ENCODE measurements around the gene ICE1.

DNA sequence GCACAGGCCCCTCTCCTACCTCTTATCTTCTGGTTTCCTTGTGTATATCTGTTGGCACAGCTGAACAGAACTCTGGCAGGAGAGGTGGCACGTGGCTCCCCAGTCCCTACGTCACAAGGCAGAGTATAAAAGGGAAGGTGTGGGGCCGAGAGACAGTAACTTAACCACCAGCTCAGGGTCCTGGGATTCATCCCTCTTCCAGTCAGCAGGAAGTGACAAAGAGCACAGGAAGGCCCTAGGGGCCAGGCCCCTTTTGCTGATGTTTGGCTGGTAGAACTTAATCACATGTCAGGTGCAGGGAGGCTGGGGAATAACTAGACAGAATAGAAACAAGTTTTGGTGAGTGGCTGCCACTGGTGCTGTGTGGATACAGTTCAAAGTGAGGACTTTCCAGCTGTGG, 4.5 kb upstream of the ICE1 start:
- TF ChIP-seq, protein P1, sequence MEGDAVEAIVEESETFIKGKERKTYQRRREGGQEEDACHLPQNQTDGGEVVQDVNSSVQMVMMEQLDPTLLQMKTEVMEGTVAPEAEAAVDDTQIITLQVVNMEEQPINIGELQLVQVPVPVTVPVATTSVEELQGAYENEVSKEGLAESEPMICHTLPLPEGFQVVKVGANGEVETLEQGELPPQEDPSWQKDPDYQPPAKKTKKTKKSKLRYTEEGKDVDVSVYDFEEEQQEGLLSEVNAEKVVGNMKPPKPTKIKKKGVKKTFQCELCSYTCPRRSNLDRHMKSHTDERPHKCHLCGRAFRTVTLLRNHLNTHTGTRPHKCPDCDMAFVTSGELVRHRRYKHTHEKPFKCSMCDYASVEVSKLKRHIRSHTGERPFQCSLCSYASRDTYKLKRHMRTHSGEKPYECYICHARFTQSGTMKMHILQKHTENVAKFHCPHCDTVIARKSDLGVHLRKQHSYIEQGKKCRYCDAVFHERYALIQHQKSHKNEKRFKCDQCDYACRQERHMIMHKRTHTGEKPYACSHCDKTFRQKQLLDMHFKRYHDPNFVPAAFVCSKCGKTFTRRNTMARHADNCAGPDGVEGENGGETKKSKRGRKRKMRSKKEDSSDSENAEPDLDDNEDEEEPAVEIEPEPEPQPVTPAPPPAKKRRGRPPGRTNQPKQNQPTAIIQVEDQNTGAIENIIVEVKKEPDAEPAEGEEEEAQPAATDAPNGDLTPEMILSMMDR (conservative IDR thresholded peaks at IDR 0.05) = no peak
- TF ChIP-seq EZH2 (IDR thresholded peaks at IDR 0.05; ENCODE audit: low read depth) = no peak
